Adrenal gland (tissue), 12 donors: ENCODE measurements around the gene RSAD1. TPM values are rescaled to one million over a fixed set of nuclear protein-coding genes. Genes with fewer than 3 reads are reported as not detected.
A peak's percentile ranks its signal among the peaks of the same experiment; 100 is the strongest.

Source experiments
- DNase-seq, 7 donors: peaks; one replicate each; pipeline ENCODE4 v3.0.0-alpha.2; 2019 to 2020
- H3K27ac ChIP-seq, 5 donors: fragments of 200-600 bp; sonication (generic) in 4 of 5; 1 replicate in 3 of 5; 2 replicates in 2 of 5; pipeline versions ENCODE4 v1.5.1 to v1.8.0; 2016 to 2020; ENCODE audit warnings: mild to moderate bottlenecking in 1 of 5
- H3K27me3 ChIP-seq: fragments of 200-600 bp; 2 replicates; pipeline ENCODE4 v1.8.0; 2021
- H3K36me3 ChIP-seq, 2 donors: fragments of 200-600 bp; replicated peaks in 1 of 2; 1 replicate in 1 of 2; 2 replicates in 1 of 2; pipeline versions ENCODE4 v1.5.1 to v1.8.0; 2018 to 2022
- H3K4me1 ChIP-seq, 2 donors: fragments of 200-600 bp; replicated peaks in 1 of 2; 1 replicate in 1 of 2; 2 replicates in 1 of 2; pipeline versions ENCODE4 v1.5.1 to v1.8.0; 2018 to 2021
- H3K4me3 ChIP-seq, 4 donors: fragments of 200-600 bp; sonication (generic) in 3 of 4; one replicate each; pipeline ENCODE4 v1.5.1; 2016 to 2018
- H3K9me3 ChIP-seq, 3 donors: fragments of 200-600 bp; sonication (generic) in 1 of 3; replicated peaks in 1 of 3; 1 replicate in 2 of 3; 2 replicates in 1 of 3; pipeline versions ENCODE4 v1.5.1 to v1.8.0; 2016 to 2021
- CTCF ChIP-seq, 6 experiments: fragments of 450-650 bp in 4 of 6; fragments of 200-600 bp in 2 of 6; sonication (generic) in 1 of 6; IDR thresholded peaks; 1 replicate in 5 of 6; 2 replicates in 1 of 6; pipeline versions ENCODE4 v1.5.1 to v1.8.0; 2016 to 2021; ENCODE audit warnings: antibody characterized with exemption in 6 of 6, mild to moderate bottlenecking in 2 of 6, moderate library complexity in 1 of 6
- POLR2A ChIP-seq, 2 donors: fragments of 450-650 bp; IDR thresholded peaks; one replicate each; pipeline ENCODE4 v1.6.1; 2017; ENCODE audit warnings: antibody characterized with exemption in 2 of 2, mild to moderate bottlenecking in 2 of 2, moderate library complexity in 1 of 2
- WGBS, 4 donors: extraction: QIAGEN DNeasy Blood & Tissue Kit in 2 of 4; methylation state at CpG; one replicate each; pipeline versions ENCODE4 v1.1.5 to v1.1.7; 2013 to 2017; 5-methylcytosine and 5-hydroxymethylcytosine counted together
- intact Hi-C, 2 donors: fragments of 100-400 bp; cut with DNase I; formaldehyde crosslinking; loops; one replicate each; pipeline versions ENCODE4 v1.14.1 to v1.15.0; 2022 to 2023
- polyA plus RNA-seq, 3 donors: library from polyadenylated mRNA; stranded (reverse); fragments of 200-250 nt in 2 of 3; fragments of 350-450 nt in 1 of 3; fragmentation: Illumina TruSeq in 1 of 3; extraction: RNeasy Lipid Tissue Mini Kit (QIAGEN cat#74804) in 1 of 3; gene quantifications; one replicate each; pipeline ENCODE4 v1.2.3, GENCODE V29; 2013 to 2014
- total RNA-seq, 9 donors: library from RNA; depleted of rRNA in 4 of 9; stranded (reverse); fragments of >200 nt in 4 of 9; fragments of 120-200 nt in 1 of 9; fragmentation: NEBNext Ultra II Directional in 1 of 9; extraction: Animal tissue kit (Norgen Biotek cat#: 25700) in 1 of 9; gene quantifications; one replicate each; pipeline versions ENCODE4 v1.1.0 to v1.2.4, GENCODE V29; 2013 to 2023
- donor health status: healthy with polysubstance abuse.
- donor health status: Bipolar disorder and iron deficiency.
- donor health status: DM: yes; HTN: yes; CAD: no.
- donor health status: DM: no; HTN: no; CAD: no.
- donor health status: DM: no; HTN: no; CAD: no.
- donor health status: DM: yes; HTN: yes; CAD: no.

RSAD1 gene
- total and polyA plus RNA-seq, 12 donors, result 28.4 to 77.3 (median 51.8) TPM

GRCh38 chr17:50445730-50446325 lies 32.8 kb upstream of the RSAD1 start:
- Histone ChIP-seq H3K36me3 (no peaks in the 10 kb centered on the region), H3K4me3 (no peak overlapping the region), H3K27me3 (no peaks in the 10 kb centered on the region), H3K4me1 (peaks cover 29 to 43% of the 10 kb centered on the region in 2 donors), H3K27ac (no peak overlapping the region), H3K9me3 (no peaks in the 10 kb centered on the region)
- intact Hi-C loops, result no loop called here
- 12 to 28% (median 23%) methylated on average over 1 of the region's 1 CpG for WGBS, 4 donors
- no peak for TF ChIP-seq POLR2A (IDR thresholded peaks at IDR 0.05)
- no peak for TF ChIP-seq CTCF (IDR thresholded peaks at IDR 0.05)
- peak in 1 of 7 donors; percentile 9 for DNase-seq

- peaks cover 23 to 44% of the 10 kb centered on the region in 2 donors for H3K4me1 ChIP-seq
- TF ChIP-seq POLR2A (IDR thresholded peaks at IDR 0.05), result no peak
- no peak for TF ChIP-seq CTCF (IDR thresholded peaks at IDR 0.05)
Observed at GRCh38 chr17:50447870-50448595, 30.6 kb upstream of the RSAD1 start.

GRCh38 chr17:50448643-50449042 lies 30.0 kb upstream of the RSAD1 start:
- Histone ChIP-seq H3K9me3 (no peaks in the 10 kb centered on the region), H3K4me3 (no peak overlapping the region), H3K27me3 (no peaks in the 10 kb centered on the region), H3K27ac (peak overlapping the region in 1 of 5 donors; percentile 24), H3K4me1 (peaks cover 18 to 38% of the 10 kb centered on the region in 2 donors), H3K36me3 (no peaks in the 10 kb centered on the region)
- DNase-seq, result peak in 6 of 7 donors; percentile 54 to 78 (median 72)
- TF ChIP-seq CTCF (IDR thresholded peaks at IDR 0.05) (no peak), POLR2A (IDR thresholded peaks at IDR 0.05) (no peak)
- WGBS, 4 donors, result 36 to 48% (median 43%) methylated on average over 2 of the region's 2 CpGs
- intact Hi-C loops, result no loop called here

More at GRCh38 chr17:50447870-50448595, 30.6 kb upstream of the RSAD1 start:
- Histone ChIP-seq H3K4me3 (no peak overlapping the region), H3K36me3 (no peaks in the 10 kb centered on the region), H3K27ac (peak overlapping the region in 1 of 5 donors; percentile 24), H3K9me3 (no peaks in the 10 kb centered on the region), H3K27me3 (no peaks in the 10 kb centered on the region)
- 51 to 57% (median 55%) methylated on average over 7 of the region's 7 CpGs for WGBS, 4 donors
- peak in 2 of 7 donors; percentile 59 to 62 for DNase-seq
- intact Hi-C loops, result no loop called here

GRCh38 chr17:50451943-50452629 lies 26.6 kb upstream of the RSAD1 start:
- TF ChIP-seq POLR2A (IDR thresholded peaks at IDR 0.05), result no peak
- TF ChIP-seq CTCF (IDR thresholded peaks at IDR 0.05), result no peak
- Histone ChIP-seq H3K9me3 (no peaks in the 10 kb centered on the region), H3K4me3 (no peak overlapping the region), H3K4me1 (peaks cover 9 to 23% of the 10 kb centered on the region in 2 donors), H3K27me3 (no peaks in the 10 kb centered on the region), H3K27ac (no peak overlapping the region), H3K36me3 (no peaks in the 10 kb centered on the region)
- 73 to 78% (median 73%) methylated on average over 7 of the region's 7 CpGs for WGBS, 4 donors
- intact Hi-C loops, result no loop called here
- no peak for DNase-seq
